LHCN-M2 (cell line): ENCODE measurements around the gene PCDHB13. TPM values are rescaled to one million over a fixed set of nuclear protein-coding genes. Genes with fewer than 3 reads are reported as not detected.

ENCODE experiments used
- DNase-seq: peaks from one replicate; pipeline ENCODE4 v3.0.0-alpha.2; 2012; ENCODE audit warnings: low read depth
- total RNA-seq: library from RNA; depleted of rRNA; stranded (reverse); fragments of >200 nt; gene quantifications from 2 replicates; pipeline ENCODE4 v1.2.3, GENCODE V29; 2014; rRNA removed

PCDHB13 gene
- total RNA-seq, 1 experiment from 2014 or later = 5.1 TPM

DNA sequence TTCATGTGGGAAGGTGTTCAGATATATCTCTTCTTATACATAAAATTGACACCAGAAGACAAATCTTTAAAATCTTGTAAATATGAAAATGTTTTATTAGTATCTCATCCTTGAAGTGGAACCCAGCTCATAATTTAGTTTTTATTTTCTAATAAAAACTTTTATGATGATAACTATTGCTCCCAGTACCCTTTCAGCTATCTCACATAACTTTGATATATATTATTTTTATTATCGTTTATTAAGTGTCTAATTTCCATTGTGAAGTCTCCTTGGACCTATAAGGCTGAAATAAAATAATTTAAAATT, 47.5 kb downstream of the PCDHB13 start:
- no peak for DNase-seq

Other genes with a start within 250 kb of the PCDHB13 start
- 0.06 and 0.23 TPM in 2 replicates for gene PCDHAC2, start 247.4 kb upstream of the PCDHB13 start, total RNA-seq
- not detected in 2 replicates for gene PCDHB1, start 162.5 kb upstream of the PCDHB13 start, total RNA-seq
- 10.7 and 13.4 TPM in 2 replicates for gene PCDHB2, start 119.3 kb upstream of the PCDHB13 start, total RNA-seq
- 2.0 and 2.4 TPM in 2 replicates for gene PCDHB3, start 113.4 kb upstream of the PCDHB13 start, total RNA-seq
- 1.8 and 1.9 TPM in 2 replicates for gene PCDHB4, start 92.1 kb upstream of the PCDHB13 start, total RNA-seq
- 0.63 and 1.1 TPM in 2 replicates for gene PCDHB5, start 78.7 kb upstream of the PCDHB13 start, total RNA-seq
- gene PCDHB6, start 63.9 kb upstream of the PCDHB13 start, total RNA-seq = 0.34 and 0.38 TPM in 2 replicates
- 2.0 and 3.4 TPM in 2 replicates for gene PCDHB7, start 41.3 kb upstream of the PCDHB13 start, total RNA-seq
- 9.6 and 12.3 TPM in 2 replicates for gene PCDHB8, start 36.1 kb upstream of the PCDHB13 start, total RNA-seq
- 10.4 and 12.2 TPM in 2 replicates for gene PCDHB16, start 31.5 kb upstream of the PCDHB13 start, total RNA-seq
- gene PCDHB9, start 26.8 kb upstream of the PCDHB13 start, total RNA-seq = 2.8 and 3.1 TPM in 2 replicates
- gene PCDHB10, start 21.6 kb upstream of the PCDHB13 start, total RNA-seq = 2.4 and 2.8 TPM in 2 replicates
- gene PCDHB11, start 14.3 kb upstream of the PCDHB13 start, total RNA-seq = 0.77 and 1.5 TPM in 2 replicates
- gene PCDHB12, start 5.2 kb upstream of the PCDHB13 start, total RNA-seq = 3.1 and 3.6 TPM in 2 replicates
- 4.3 and 4.9 TPM in 2 replicates for gene PCDHB14, start 9.4 kb downstream of the PCDHB13 start, total RNA-seq
- gene PCDHB15, start 31.5 kb downstream of the PCDHB13 start, total RNA-seq = 3.8 TPM in 2 replicates
- gene SLC25A2, start 90.1 kb downstream of the PCDHB13 start, total RNA-seq = 0.17 TPM in 1 of 2 replicates, not detected in the other
- 65.1 and 67.6 TPM in 2 replicates for gene TAF7, start 106.9 kb downstream of the PCDHB13 start, total RNA-seq
- 5.3 and 7.1 TPM in 2 replicates for gene PCDHGA1, start 116.6 kb downstream of the PCDHB13 start, total RNA-seq
- gene PCDHGA2, start 124.8 kb downstream of the PCDHB13 start, total RNA-seq = 0.90 and 1.1 TPM in 2 replicates
- gene PCDHGA3, start 129.9 kb downstream of the PCDHB13 start, total RNA-seq = 0.57 TPM in 1 of 2 replicates, not detected in the other
- gene PCDHGB1, start 136.2 kb downstream of the PCDHB13 start, total RNA-seq = 6.8 and 8.1 TPM in 2 replicates
- 3.9 and 4.4 TPM in 2 replicates for gene PCDHGA4, start 141.1 kb downstream of the PCDHB13 start, total RNA-seq
- gene PCDHGB2, start 146.1 kb downstream of the PCDHB13 start, total RNA-seq = 9.0 and 12.5 TPM in 2 replicates
- 0.98 and 1.5 TPM in 2 replicates for gene PCDHGA5, start 150.2 kb downstream of the PCDHB13 start, total RNA-seq
- gene PCDHGB3, start 156.3 kb downstream of the PCDHB13 start, total RNA-seq = 1.4 and 1.6 TPM in 2 replicates
- 0.77 and 0.98 TPM in 2 replicates for gene PCDHGA6, start 160.0 kb downstream of the PCDHB13 start, total RNA-seq
- gene PCDHGA7, start 168.8 kb downstream of the PCDHB13 start, total RNA-seq = 0.57 and 0.77 TPM in 2 replicates
- 0.69 and 0.71 TPM in 2 replicates for gene PCDHGB4, start 173.8 kb downstream of the PCDHB13 start, total RNA-seq
- 0.26 and 0.75 TPM in 2 replicates for gene PCDHGA8, start 178.7 kb downstream of the PCDHB13 start, total RNA-seq
- 0.52 and 2.1 TPM in 2 replicates for gene PCDHGB5, start 184.0 kb downstream of the PCDHB13 start, total RNA-seq
- gene PCDHGA9, start 188.9 kb downstream of the PCDHB13 start, total RNA-seq = 0.64 and 0.75 TPM in 2 replicates
- gene PCDHGB6, start 194.1 kb downstream of the PCDHB13 start, total RNA-seq = 0.32 and 0.40 TPM in 2 replicates
- 17.4 and 21.4 TPM in 2 replicates for gene PCDHGA10, start 199.1 kb downstream of the PCDHB13 start, total RNA-seq
- gene PCDHGB7, start 203.8 kb downstream of the PCDHB13 start, total RNA-seq = 0.52 and 0.83 TPM in 2 replicates
- 0.64 and 0.75 TPM in 2 replicates for gene PCDHGA11, start 207.1 kb downstream of the PCDHB13 start, total RNA-seq
- 6.1 and 6.9 TPM in 2 replicates for gene PCDHGA12, start 216.6 kb downstream of the PCDHB13 start, total RNA-seq